K562 (cell line): ENCODE results near the gene ABHD16B. TPM values are rescaled to one million over a fixed set of nuclear protein-coding genes. Genes with fewer than 3 reads are reported as not detected.

ENCODE experiments used
- ARHGAP35 ChIP-seq: fragments of 450-650 bp; IDR thresholded peaks from 2 replicates; pipeline ENCODE4 v1.6.1; 2018; ENCODE audit not compliant: partially characterized antibody
- ASH1L ChIP-seq: fragments of 450-650 bp; IDR thresholded peaks from 2 replicates; pipeline ENCODE4 v1.6.1; 2018; ENCODE audit warnings: borderline replicate concordance, mild to moderate bottlenecking, low read depth; ENCODE audit not compliant: partially characterized antibody
- BRCA1 ChIP-seq, 2 experiments: fragments of 450-650 bp in 1 of 2; sonication (generic) in 1 of 2; formaldehyde crosslinking in 1 of 2; IDR thresholded peaks; 2 replicates each; pipeline versions ENCODE4 v1.5.0 to v1.6.1; 2017 to 2020; ENCODE audit warnings: mild to moderate bottlenecking in 1 of 2, missing genetic modification reagents in 1 of 2
- ESRRB ChIP-seq: fragments of 250-450 bp; sonication (Bioruptor Pico); IDR thresholded peaks from 2 replicates; pipeline ENCODE4 v1.5.0; 2020; ENCODE audit warnings: mild to moderate bottlenecking, moderate library complexity, borderline replicate concordance
- MAZ ChIP-seq, 2 experiments: fragments of 450-650 bp in 1 of 2; sonication (generic) in 1 of 2; formaldehyde crosslinking; IDR thresholded peaks in 1 of 2; conservative IDR thresholded peaks in 1 of 2; 2 replicates each; pipeline versions ENCODE4 v1.4.0 to v1.5.0; 2020; ENCODE audit warnings: mild to moderate bottlenecking in 1 of 2, missing genetic modification reagents in 1 of 2
- MITF ChIP-seq: IDR thresholded peaks from 2 replicates; pipeline ENCODE4 v1.6.1; 2014; ENCODE audit warnings: antibody characterized with exemption
- NR2C1 ChIP-seq, 2 experiments: fragments of 450-650 bp; IDR thresholded peaks; 2 replicates each; pipeline ENCODE4 v1.6.1; 2017; ENCODE audit warnings: mild to moderate bottlenecking in 2 of 2, antibody characterized with exemption in 1 of 2, inconsistent platforms in 1 of 2, missing compliant biosample characterization in 1 of 2, missing genetic modification characterization in 1 of 2
- NR3C1 ChIP-seq: sonication (generic); formaldehyde crosslinking; IDR thresholded peaks from 2 replicates; pipeline ENCODE4 v1.8.1; 2022; ENCODE audit warnings: missing genetic modification reagents
- SRSF1 ChIP-seq: fragments of 200-400 bp; formaldehyde crosslinking; IDR thresholded peaks from 2 replicates; pipeline ENCODE4 v1.6.1; 2017; ENCODE audit warnings: mild to moderate bottlenecking, low read depth, low read length, moderate library complexity
- TEAD2 ChIP-seq: fragments of 450-650 bp; IDR thresholded peaks from 2 replicates; pipeline ENCODE4 v1.6.1; 2016; ENCODE audit warnings: missing genetic modification characterization, control low read depth, missing compliant biosample characterization
- ZFP1 ChIP-seq: fragments of 450-650 bp; formaldehyde crosslinking; IDR thresholded peaks from 2 replicates; pipeline ENCODE4 v1.4.0; 2020; ENCODE audit warnings: mild to moderate bottlenecking, mixed read lengths
- ZNF830 ChIP-seq: fragments of 250-450 bp; sonication (Bioruptor Pico); IDR thresholded peaks from 2 replicates; pipeline ENCODE4 v1.5.0; 2021; ENCODE audit warnings: mild to moderate bottlenecking
- polyA plus RNA-seq, 8 experiments: library from polyadenylated mRNA; depleted of rRNA in 4 of 8; stranded (reverse) in 5 of 8; unstranded in 3 of 8; fragments of >200 nt; fragmentation: Nextera tagmentation in 2 of 8; fragmentation: Illumina TruSeq in 1 of 8; extraction: Ambion mirVana in 2 of 8; extraction: Trizol in 1 of 8; gene quantifications; 2 replicates each; pipeline versions ENCODE4 v1.2.1 to v1.2.3, GENCODE V29; 2011 to 2014; ENCODE audit warnings: inconsistent platforms in 1 of 8, missing spikeins in 1 of 8
- total RNA-seq, 7 experiments: library from RNA; depleted of rRNA in 6 of 7; stranded (reverse); fragments of >200 nt in 6 of 7; fragmentation: Illumina TruSeq in 2 of 7; extraction: Trizol in 2 of 7; gene quantifications; 2 replicates each; pipeline versions ENCODE4 v1.2.1 to v1.2.3, GENCODE V29; 2011 to 2021; ENCODE audit warnings: low replicate concordance in 1 of 7
- TF ChIP-seq, protein P1 (sequence below): fragments of 450-650 bp; IDR thresholded peaks from 2 replicates; pipeline ENCODE4 v1.6.1; 2016; ENCODE audit warnings: mild to moderate bottlenecking, moderate library complexity

The ABHD16B gene
- total and polyA plus RNA-seq, 9 of the 15 experiments (the other 6 are each of a cell fraction or from before 2014, with no cell fraction given) = not detected

DNA sequence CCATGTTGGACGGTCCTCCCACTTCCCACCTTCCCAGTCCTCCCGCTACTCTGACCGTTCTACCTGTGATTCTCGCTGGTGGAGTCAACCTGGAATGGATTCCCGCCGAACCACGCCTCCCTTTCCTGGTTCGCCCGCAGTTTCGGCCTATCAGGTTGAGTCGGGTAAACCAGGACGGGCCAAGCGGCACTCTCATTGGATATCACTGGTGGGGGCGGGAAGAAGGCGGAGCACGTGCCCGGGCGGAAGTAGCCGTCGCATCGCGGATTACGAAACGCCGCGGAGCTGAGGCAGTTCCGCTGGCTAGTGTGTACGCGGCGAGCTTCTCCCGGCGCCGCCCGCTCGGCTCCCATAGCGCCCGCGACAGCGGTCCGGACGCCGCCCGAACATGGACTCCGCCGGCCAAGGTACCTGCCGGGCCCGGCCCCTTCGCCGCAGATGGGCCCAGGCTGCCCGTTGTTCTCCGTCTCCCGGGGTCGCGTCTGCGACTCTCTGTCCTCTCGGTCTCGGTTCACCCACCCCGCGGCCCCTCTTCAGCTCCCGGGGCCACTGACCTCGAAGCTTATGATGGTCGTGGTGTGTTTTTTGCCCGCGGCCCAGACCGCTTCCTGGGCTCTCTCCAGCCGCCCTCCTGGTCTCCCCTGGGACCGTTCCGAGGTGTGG lies 3.8 kb downstream of the ABHD16B start, which contains the start of gene TPD52L2 (continued):
- no peak for TF ChIP-seq NR3C1
- TF ChIP-seq, protein P1, sequence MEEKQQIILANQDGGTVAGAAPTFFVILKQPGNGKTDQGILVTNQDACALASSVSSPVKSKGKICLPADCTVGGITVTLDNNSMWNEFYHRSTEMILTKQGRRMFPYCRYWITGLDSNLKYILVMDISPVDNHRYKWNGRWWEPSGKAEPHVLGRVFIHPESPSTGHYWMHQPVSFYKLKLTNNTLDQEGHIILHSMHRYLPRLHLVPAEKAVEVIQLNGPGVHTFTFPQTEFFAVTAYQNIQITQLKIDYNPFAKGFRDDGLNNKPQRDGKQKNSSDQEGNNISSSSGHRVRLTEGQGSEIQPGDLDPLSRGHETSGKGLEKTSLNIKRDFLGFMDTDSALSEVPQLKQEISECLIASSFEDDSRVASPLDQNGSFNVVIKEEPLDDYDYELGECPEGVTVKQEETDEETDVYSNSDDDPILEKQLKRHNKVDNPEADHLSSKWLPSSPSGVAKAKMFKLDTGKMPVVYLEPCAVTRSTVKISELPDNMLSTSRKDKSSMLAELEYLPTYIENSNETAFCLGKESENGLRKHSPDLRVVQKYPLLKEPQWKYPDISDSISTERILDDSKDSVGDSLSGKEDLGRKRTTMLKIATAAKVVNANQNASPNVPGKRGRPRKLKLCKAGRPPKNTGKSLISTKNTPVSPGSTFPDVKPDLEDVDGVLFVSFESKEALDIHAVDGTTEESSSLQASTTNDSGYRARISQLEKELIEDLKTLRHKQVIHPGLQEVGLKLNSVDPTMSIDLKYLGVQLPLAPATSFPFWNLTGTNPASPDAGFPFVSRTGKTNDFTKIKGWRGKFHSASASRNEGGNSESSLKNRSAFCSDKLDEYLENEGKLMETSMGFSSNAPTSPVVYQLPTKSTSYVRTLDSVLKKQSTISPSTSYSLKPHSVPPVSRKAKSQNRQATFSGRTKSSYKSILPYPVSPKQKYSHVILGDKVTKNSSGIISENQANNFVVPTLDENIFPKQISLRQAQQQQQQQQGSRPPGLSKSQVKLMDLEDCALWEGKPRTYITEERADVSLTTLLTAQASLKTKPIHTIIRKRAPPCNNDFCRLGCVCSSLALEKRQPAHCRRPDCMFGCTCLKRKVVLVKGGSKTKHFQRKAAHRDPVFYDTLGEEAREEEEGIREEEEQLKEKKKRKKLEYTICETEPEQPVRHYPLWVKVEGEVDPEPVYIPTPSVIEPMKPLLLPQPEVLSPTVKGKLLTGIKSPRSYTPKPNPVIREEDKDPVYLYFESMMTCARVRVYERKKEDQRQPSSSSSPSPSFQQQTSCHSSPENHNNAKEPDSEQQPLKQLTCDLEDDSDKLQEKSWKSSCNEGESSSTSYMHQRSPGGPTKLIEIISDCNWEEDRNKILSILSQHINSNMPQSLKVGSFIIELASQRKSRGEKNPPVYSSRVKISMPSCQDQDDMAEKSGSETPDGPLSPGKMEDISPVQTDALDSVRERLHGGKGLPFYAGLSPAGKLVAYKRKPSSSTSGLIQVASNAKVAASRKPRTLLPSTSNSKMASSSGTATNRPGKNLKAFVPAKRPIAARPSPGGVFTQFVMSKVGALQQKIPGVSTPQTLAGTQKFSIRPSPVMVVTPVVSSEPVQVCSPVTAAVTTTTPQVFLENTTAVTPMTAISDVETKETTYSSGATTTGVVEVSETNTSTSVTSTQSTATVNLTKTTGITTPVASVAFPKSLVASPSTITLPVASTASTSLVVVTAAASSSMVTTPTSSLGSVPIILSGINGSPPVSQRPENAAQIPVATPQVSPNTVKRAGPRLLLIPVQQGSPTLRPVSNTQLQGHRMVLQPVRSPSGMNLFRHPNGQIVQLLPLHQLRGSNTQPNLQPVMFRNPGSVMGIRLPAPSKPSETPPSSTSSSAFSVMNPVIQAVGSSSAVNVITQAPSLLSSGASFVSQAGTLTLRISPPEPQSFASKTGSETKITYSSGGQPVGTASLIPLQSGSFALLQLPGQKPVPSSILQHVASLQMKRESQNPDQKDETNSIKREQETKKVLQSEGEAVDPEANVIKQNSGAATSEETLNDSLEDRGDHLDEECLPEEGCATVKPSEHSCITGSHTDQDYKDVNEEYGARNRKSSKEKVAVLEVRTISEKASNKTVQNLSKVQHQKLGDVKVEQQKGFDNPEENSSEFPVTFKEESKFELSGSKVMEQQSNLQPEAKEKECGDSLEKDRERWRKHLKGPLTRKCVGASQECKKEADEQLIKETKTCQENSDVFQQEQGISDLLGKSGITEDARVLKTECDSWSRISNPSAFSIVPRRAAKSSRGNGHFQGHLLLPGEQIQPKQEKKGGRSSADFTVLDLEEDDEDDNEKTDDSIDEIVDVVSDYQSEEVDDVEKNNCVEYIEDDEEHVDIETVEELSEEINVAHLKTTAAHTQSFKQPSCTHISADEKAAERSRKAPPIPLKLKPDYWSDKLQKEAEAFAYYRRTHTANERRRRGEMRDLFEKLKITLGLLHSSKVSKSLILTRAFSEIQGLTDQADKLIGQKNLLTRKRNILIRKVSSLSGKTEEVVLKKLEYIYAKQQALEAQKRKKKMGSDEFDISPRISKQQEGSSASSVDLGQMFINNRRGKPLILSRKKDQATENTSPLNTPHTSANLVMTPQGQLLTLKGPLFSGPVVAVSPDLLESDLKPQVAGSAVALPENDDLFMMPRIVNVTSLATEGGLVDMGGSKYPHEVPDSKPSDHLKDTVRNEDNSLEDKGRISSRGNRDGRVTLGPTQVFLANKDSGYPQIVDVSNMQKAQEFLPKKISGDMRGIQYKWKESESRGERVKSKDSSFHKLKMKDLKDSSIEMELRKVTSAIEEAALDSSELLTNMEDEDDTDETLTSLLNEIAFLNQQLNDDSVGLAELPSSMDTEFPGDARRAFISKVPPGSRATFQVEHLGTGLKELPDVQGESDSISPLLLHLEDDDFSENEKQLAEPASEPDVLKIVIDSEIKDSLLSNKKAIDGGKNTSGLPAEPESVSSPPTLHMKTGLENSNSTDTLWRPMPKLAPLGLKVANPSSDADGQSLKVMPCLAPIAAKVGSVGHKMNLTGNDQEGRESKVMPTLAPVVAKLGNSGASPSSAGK = peak; percentile 91
- no peak for TF ChIP-seq SRSF1
- TF ChIP-seq ARHGAP35 = no peak
- peak; percentile 55; the same call in 1 of the 2 replicates for TF ChIP-seq MITF
- TF ChIP-seq ESRRB (CRISPR knock-in tag) = no peak
- TF ChIP-seq ZFP1 (CRISPR knock-in tag) = no peak
- peak; percentile 88 for TF ChIP-seq NR2C1 (IDR thresholded peaks at IDR 0.05)
- TF ChIP-seq NR2C1 (tag; IDR thresholded peaks at IDR 0.05) = peak; percentile 86
- TF ChIP-seq ZNF830 = no peak
- no peak for TF ChIP-seq TEAD2 (tag)
- no peak for TF ChIP-seq BRCA1 (IDR thresholded peaks at IDR 0.05)
- TF ChIP-seq BRCA1 (CRISPR knock-in tag; IDR thresholded peaks at IDR 0.05) = no peak
- peak; percentile 91 for TF ChIP-seq ASH1L
- peak in 1 of 2 experiments; percentile 47; a peak in 2 of 4 replicates for TF ChIP-seq MAZ (CRISPR knock-in tag; conservative IDR thresholded peaks at IDR 0.05 in 1 of 2, IDR thresholded peaks at IDR 0.05 in 1 of 2)
